GM18868 (cell line): Measurements from ENCODE around the gene TNFAIP3.

Experiments
- ATAC-seq: cut with Tn5 transposase; IDR thresholded peaks from one replicate; pipeline ENCODE4 v1.9.1; 2021; ENCODE audit warnings: mild to moderate bottlenecking, moderate library complexity; ENCODE audit not compliant: unreplicated experiment

TNFAIP3 gene

GRCh38 chr6:137894779-137895385, 27.8 kb downstream of the TNFAIP3 start:
- no peak for ATAC-seq

GRCh38 chr6:137896647-137897046, 29.6 kb downstream of the TNFAIP3 start:
- no peak for ATAC-seq

- ATAC-seq: no peak
Measured at GRCh38 chr6:137900815-137901214, 33.8 kb downstream of the TNFAIP3 start.

GRCh38 chr6:137901454-137901853, 34.4 kb downstream of the TNFAIP3 start:
- ATAC-seq: no peak

GRCh38 chr6:137902699-137903098, 35.6 kb downstream of the TNFAIP3 start:
- ATAC-seq: no peak

- no peak for ATAC-seq
Measured at GRCh38 chr6:137903274-137903932, 36.3 kb downstream of the TNFAIP3 start.

- peak; percentile 76 for ATAC-seq
Measured at GRCh38 chr6:137903933-137904821, 37.1 kb downstream of the TNFAIP3 start.

- peak; percentile 52 for ATAC-seq
Measured at GRCh38 chr6:137904822-137905617, 38.0 kb downstream of the TNFAIP3 start.

GRCh38 chr6:137906020-137906472, 39.0 kb downstream of the TNFAIP3 start:
- no peak for ATAC-seq

GRCh38 chr6:137907170-137907569, 40.1 kb downstream of the TNFAIP3 start:
- ATAC-seq: no peak

GRCh38 chr6:137909533-137909932, 42.5 kb downstream of the TNFAIP3 start:
- ATAC-seq: no peak

- ATAC-seq: no peak
Measured at GRCh38 chr6:137910424-137910834, 43.4 kb downstream of the TNFAIP3 start.

GRCh38 chr6:137910843-137911456, 43.9 kb downstream of the TNFAIP3 start:
- no peak for ATAC-seq

GRCh38 chr6:137911675-137912191, 44.7 kb downstream of the TNFAIP3 start:
- ATAC-seq: no peak

- ATAC-seq: no peak
Measured at GRCh38 chr6:137912813-137913212, 45.8 kb downstream of the TNFAIP3 start.

GRCh38 chr6:137913434-137913833, 46.4 kb downstream of the TNFAIP3 start:
- no peak for ATAC-seq

GRCh38 chr6:137913996-137914529, 47.0 kb downstream of the TNFAIP3 start:
- no peak for ATAC-seq

GRCh38 chr6:137914530-137915193, 47.6 kb downstream of the TNFAIP3 start:
- peak; percentile 44 for ATAC-seq

- no peak for ATAC-seq
Measured at GRCh38 chr6:137915790-137916189, 48.7 kb downstream of the TNFAIP3 start.
